Amygdala (tissue), 56 donors: ENCODE data around the gene JOSD1.

Experiments used
- DNase-seq, 56 donors: peaks; one replicate each; lab custom pipeline; 2025; lab: John Stamatoyannopoulos, UW

Gene JOSD1

GRCh38 chr22:38733724-38734381 is 33.1 kb upstream of the JOSD1 start:
- peak in 53 of 56 donors; percentile 44 to 94 (median 82) for DNase-seq

GRCh38 chr22:38733329-38733723 is 32.6 kb upstream of the JOSD1 start:
- peak in 24 of 56 donors; percentile 26 to 79 (median 64) for DNase-seq

GRCh38 chr22:38732251-38732815 is 31.6 kb upstream of the JOSD1 start:
- DNase-seq, result peak in 9 of 56 donors; percentile 32 to 52 (median 44)

GRCh38 chr22:38731703-38732161 is 31.0 kb upstream of the JOSD1 start:
- DNase-seq, result no peak

GRCh38 chr22:38730411-38730871 is 29.7 kb upstream of the JOSD1 start:
- DNase-seq, result no peak

- DNase-seq, result no peak
These were observed 29.2 kb upstream of the JOSD1 start for GRCh38 chr22:38729946-38730345.

- DNase-seq, result no peak
These were observed 28.4 kb upstream of the JOSD1 start for GRCh38 chr22:38728871-38729796.

GRCh38 chr22:38727530-38728451 is 27.0 kb upstream of the JOSD1 start:
- DNase-seq, result no peak

GRCh38 chr22:38727123-38727522 is 26.4 kb upstream of the JOSD1 start:
- DNase-seq, result no peak

GRCh38 chr22:38725900-38726655 is 25.3 kb upstream of the JOSD1 start:
- no peak for DNase-seq

GRCh38 chr22:38724926-38725571 is 24.3 kb upstream of the JOSD1 start:
- DNase-seq, result peak in 25 of 56 donors; percentile 19 to 82 (median 48)

- DNase-seq, result no peak
These were observed 23.4 kb upstream of the JOSD1 start for GRCh38 chr22:38724176-38724575.

GRCh38 chr22:38721551-38721950 is 20.8 kb upstream of the JOSD1 start:
- no peak for DNase-seq

- no peak for DNase-seq
These were observed 19.6 kb upstream of the JOSD1 start for GRCh38 chr22:38720350-38720749.

- DNase-seq, result no peak
These were observed 18.5 kb upstream of the JOSD1 start for GRCh38 chr22:38719196-38719595.

GRCh38 chr22:38718414-38718813 is 17.7 kb upstream of the JOSD1 start:
- peak in 12 of 56 donors; percentile 18 to 53 (median 30) for DNase-seq

- DNase-seq, result no peak
These were observed 16.5 kb upstream of the JOSD1 start for GRCh38 chr22:38717244-38717643.

- no peak for DNase-seq
These were observed 16.1 kb upstream of the JOSD1 start for GRCh38 chr22:38716826-38717225.

GRCh38 chr22:38716271-38716670 is 15.5 kb upstream of the JOSD1 start:
- DNase-seq, result no peak
